ENCODE measurements around the gene FIBCD1. TPM values are rescaled to one million over a fixed set of nuclear protein-coding genes. Genes with fewer than 3 reads are reported as not detected.

The FIBCD1 gene
- total and polyA plus RNA-seq, 4 donors = 0.97 to 7.7 (median 4.1) TPM

DNA sequence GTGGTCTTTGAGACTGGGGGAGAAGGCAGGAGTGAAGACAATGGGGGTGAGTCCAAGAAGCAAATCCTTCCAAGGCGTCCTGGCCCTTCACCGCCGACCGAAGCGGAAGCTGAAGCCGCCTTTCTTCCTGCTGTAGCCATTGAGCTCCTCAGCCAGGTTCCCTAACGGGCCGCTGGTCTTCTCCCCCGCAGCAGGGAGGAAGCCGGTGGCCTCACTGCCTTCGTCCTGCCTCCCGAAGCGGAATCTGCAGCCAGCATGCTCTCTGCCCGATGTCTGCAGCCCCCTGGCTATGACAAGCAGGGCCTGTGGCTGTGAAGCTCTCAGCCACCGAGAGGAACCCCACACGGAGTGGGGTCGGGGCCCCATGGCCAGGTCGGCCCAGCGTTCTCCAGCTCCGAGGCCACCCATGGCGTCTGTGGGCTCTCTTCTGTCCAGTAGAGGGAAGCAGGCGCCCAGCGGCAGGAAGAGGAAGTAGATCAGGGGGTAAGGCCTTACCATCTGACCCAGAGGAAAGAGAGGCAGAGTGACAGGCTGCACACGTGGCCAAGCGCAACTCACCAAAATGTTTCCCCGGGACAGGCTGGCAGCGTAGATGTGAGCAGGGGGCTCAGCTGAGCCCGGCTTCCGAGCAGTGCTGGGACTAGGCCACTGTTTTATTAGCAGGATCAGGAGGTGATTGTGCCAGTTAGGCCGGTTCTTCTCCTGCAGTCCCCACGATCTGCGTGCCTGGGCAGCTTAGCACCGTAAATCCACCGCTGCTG, 45.5 kb downstream of the FIBCD1 start:
- Histone ChIP-seq H3K27ac (ENCODE audit: low read depth in 1 of 2, low read length in 1 of 2) (peak overlapping the region in 1 of 2 donors; percentile 15), H3K4me1 (ENCODE audit: control insufficient read depth in 5 of 5, insufficient read depth in 5 of 5, low read length in 5 of 5) (peaks cover 0 to 10% (median 0%) of the 10 kb centered on the region in 5 donors), H3K9ac (ENCODE audit: insufficient read depth in 1 of 2, low read length in 2 of 2) (no peak overlapping the region), H3K9me3 (ENCODE audit: control insufficient read depth in 4 of 4, insufficient read depth in 3 of 4, low read length in 3 of 4) (no peaks in the 10 kb centered on the region), H3K27me3 (ENCODE audit: control insufficient read depth in 3 of 3, insufficient read depth in 3 of 3, low read length in 2 of 3) (no peaks in the 10 kb centered on the region), H3K36me3 (ENCODE audit: control insufficient read depth in 4 of 4, insufficient read depth in 4 of 4, low read length in 4 of 4) (peaks cover 3 to 15% (median 7%) of the 10 kb centered on the region in 4 donors), H3K4me3 (no peak overlapping the region)
- no peak for ATAC-seq (ENCODE audit: insufficient read depth, low FRiP score)
- 49 to 59% methylated on average over 34 of the region's 34 CpGs for WGBS, 2 donors
- DNase-seq = peak; percentile 61 to 79 (median 63)
- TF ChIP-seq, protein P1, sequence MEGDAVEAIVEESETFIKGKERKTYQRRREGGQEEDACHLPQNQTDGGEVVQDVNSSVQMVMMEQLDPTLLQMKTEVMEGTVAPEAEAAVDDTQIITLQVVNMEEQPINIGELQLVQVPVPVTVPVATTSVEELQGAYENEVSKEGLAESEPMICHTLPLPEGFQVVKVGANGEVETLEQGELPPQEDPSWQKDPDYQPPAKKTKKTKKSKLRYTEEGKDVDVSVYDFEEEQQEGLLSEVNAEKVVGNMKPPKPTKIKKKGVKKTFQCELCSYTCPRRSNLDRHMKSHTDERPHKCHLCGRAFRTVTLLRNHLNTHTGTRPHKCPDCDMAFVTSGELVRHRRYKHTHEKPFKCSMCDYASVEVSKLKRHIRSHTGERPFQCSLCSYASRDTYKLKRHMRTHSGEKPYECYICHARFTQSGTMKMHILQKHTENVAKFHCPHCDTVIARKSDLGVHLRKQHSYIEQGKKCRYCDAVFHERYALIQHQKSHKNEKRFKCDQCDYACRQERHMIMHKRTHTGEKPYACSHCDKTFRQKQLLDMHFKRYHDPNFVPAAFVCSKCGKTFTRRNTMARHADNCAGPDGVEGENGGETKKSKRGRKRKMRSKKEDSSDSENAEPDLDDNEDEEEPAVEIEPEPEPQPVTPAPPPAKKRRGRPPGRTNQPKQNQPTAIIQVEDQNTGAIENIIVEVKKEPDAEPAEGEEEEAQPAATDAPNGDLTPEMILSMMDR (IDR thresholded peaks at IDR 0.05; ENCODE audit: control extremely low read depth, extremely low read depth) = no peak

DNA sequence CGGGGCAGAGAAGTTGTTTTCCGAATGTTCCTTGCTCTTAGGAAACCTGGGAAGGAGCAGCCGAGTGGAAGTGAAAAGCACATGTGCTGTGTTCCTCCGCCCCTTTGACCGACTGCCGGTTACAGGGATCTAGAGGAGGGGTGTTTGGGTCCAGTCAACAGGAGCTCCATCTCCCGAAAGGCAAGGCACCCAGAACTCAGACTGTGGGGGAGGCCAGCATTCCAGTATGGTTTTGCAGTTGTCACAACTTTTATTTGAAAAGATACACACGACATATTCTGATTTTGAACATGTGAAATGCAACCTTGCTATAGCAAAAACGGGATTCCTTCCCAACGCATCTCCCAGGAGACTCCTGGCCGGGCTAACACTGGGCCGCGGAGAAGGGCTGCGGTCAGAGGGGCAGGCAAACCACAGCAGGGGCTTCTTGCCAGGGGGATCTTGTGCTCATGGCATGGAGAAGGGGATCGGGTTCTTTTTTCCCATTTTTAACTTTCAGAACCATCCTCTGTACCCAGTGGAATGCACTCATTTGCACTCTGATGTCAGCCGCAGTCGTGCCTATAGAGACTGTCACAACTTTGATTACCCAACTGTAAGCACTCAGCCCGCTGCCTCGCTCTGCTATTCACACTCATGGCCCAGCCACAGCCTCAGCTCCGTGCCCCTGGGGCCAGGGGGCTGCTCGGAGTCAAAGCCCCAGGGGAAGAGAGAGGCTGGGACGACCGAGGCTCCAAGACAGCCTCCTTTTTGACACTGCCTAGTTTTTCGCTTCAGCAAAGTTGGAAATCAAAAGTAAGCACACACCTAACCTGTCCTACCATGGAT, 46.4 kb downstream of the FIBCD1 start:
- H3K27ac ChIP-seq (ENCODE audit: low read depth in 1 of 2, low read length in 1 of 2) = no peak overlapping the region
- no peak for ATAC-seq (ENCODE audit: insufficient read depth, low FRiP score)
- DNase-seq = peak in 1 of 3 donors; percentile 12
- H3K4me1 ChIP-seq (ENCODE audit: control insufficient read depth in 5 of 5, insufficient read depth in 5 of 5, low read length in 5 of 5) = peaks cover 0 to 11% (median 0%) of the 10 kb centered on the region in 5 donors
- H3K9ac ChIP-seq (ENCODE audit: insufficient read depth in 1 of 2, low read length in 2 of 2) = no peak overlapping the region
- H3K9me3 ChIP-seq (ENCODE audit: control insufficient read depth in 4 of 4, insufficient read depth in 3 of 4, low read length in 3 of 4) = no peaks in the 10 kb centered on the region
- H3K4me3 ChIP-seq = no peak overlapping the region
- peaks cover 5 to 24% (median 8%) of the 10 kb centered on the region in 4 donors for H3K36me3 ChIP-seq (ENCODE audit: control insufficient read depth in 4 of 4, insufficient read depth in 4 of 4, low read length in 4 of 4)
- 86 to 87% methylated on average over 24 of the region's 24 CpGs for WGBS, 2 donors
- TF ChIP-seq, protein P1 (IDR thresholded peaks at IDR 0.05; ENCODE audit: control extremely low read depth, extremely low read depth) = no peak
- no peaks in the 10 kb centered on the region for H3K27me3 ChIP-seq (ENCODE audit: control insufficient read depth in 3 of 3, insufficient read depth in 3 of 3, low read length in 2 of 3)

DNA sequence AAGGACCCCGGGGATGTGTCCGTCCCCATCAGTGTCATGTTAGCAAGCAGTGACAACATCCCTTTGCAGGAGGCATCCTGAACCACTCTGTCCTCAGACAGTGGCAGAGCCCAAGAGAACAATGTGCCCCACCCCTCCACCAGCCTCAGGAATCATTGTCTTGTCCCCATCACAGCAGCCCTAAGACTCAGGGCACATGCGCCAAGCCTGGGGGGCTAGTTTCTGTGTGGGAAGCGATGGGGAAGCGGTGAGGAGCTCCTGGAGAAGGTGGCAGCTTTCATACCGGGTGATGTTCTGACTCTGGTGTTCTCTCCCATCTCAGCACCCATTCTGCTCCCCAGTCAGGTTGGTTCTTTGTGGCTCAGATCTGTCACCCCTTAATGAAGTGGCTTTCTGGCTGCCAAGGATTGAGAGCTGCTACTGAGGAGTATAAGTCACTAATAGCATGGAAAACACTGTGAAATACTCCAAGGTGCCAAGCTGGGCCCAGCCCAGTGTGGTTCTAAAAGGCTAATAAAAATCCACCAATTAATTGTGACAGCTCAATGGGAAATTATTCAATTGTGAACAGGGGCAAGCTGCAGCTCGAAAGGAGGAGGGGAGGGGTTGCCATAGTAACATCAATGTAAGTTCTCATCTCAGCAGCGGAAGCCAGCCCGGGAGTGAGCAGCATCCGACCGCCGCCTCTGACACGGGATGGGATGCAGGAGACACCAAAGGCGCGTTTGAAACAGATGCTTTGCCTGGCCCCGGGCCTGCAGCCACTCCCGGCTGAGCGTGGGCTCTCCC, 47.2 kb downstream of the FIBCD1 start:
- H3K27me3 ChIP-seq (ENCODE audit: control insufficient read depth in 3 of 3, insufficient read depth in 3 of 3, low read length in 2 of 3) = no peaks in the 10 kb centered on the region
- no peak overlapping the region for H3K9ac ChIP-seq (ENCODE audit: insufficient read depth in 1 of 2, low read length in 2 of 2)
- 91 to 93% methylated on average over 18 of the region's 18 CpGs for WGBS, 2 donors
- no peak overlapping the region for H3K27ac ChIP-seq (ENCODE audit: low read depth in 1 of 2, low read length in 1 of 2)
- peaks cover 0 to 19% (median 0%) of the 10 kb centered on the region in 5 donors for H3K4me1 ChIP-seq (ENCODE audit: control insufficient read depth in 5 of 5, insufficient read depth in 5 of 5, low read length in 5 of 5)
- H3K4me3 ChIP-seq = no peak overlapping the region
- no peak for ATAC-seq (ENCODE audit: insufficient read depth, low FRiP score)
- peaks cover 5 to 30% (median 10%) of the 10 kb centered on the region in 4 donors for H3K36me3 ChIP-seq (ENCODE audit: control insufficient read depth in 4 of 4, insufficient read depth in 4 of 4, low read length in 4 of 4)
- DNase-seq = no peak
- TF ChIP-seq, protein P1 (IDR thresholded peaks at IDR 0.05; ENCODE audit: control extremely low read depth, extremely low read depth) = no peak
- H3K9me3 ChIP-seq (ENCODE audit: control insufficient read depth in 4 of 4, insufficient read depth in 3 of 4, low read length in 3 of 4) = no peaks in the 10 kb centered on the region

Data from lung (tissue), 12 donors.